T-helper 2 cell treated with Interferon-gamma antibody and Interleukin-4, amounts not matched to agents 5 μg/mL and 100 μg/mL, for 36 hours (primary cell): Measurements from ENCODE around the gene KIRREL3.

Experiments
- DNase-seq: peaks from one replicate; pipeline ENCODE4 v3.0.0; 2021; ENCODE audit warnings: low spot score
- H3K27ac Mint-ChIP-seq: one replicate; pipeline ENCODE4 v1.8.0; 2021; ENCODE audit warnings: mild to moderate bottlenecking, mixed read lengths
- H3K27me3 Mint-ChIP-seq: one replicate; pipeline ENCODE4 v1.8.0; 2021; ENCODE audit warnings: low read depth, mixed read lengths
- H3K36me3 Mint-ChIP-seq: one replicate; pipeline ENCODE4 v1.8.0; 2021; ENCODE audit warnings: low read depth, mixed read lengths
- H3K4me1 Mint-ChIP-seq: one replicate; pipeline ENCODE4 v1.8.0; 2021; ENCODE audit warnings: low read depth, mixed read lengths
- H3K4me3 Mint-ChIP-seq: one replicate; pipeline ENCODE4 v1.8.0; 2022; ENCODE audit warnings: mild to moderate bottlenecking, moderate library complexity, mixed read lengths
- H3K9me3 Mint-ChIP-seq: one replicate; pipeline ENCODE4 v1.8.0; 2021; ENCODE audit warnings: mixed read lengths

The KIRREL3 gene

DNA sequence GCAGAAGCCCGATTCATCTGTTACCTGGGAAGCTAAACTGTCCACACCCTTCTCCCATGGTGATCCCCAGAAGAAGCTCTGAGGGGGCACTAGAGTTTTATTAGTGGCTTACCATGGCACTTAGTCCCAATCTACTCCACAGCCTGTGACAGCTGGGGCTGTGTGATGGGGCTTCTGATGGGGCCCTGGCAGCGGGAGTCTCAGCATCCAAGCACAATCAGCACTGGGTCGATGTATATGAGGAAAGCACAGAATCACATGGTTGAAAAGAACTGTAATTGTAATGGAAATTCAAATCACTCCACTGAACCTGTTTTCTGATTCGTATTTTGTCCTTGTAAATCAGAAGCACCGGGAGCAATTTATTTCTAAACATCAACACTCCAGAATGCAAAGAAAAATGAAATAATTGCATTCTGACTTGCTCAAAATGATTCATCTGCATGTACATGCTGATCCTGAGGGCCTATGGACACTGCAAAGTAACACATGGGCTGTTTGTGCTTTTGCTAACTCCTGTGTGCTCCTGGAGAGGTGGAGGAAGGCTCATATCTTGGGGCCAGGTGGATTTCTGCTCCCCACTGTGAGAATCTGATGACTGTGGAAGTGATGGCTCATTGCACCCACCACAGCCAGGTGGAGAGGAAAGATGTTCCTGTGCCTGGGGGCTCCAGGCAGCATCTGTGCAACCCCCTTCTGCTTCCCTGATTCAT is 203.0 kb downstream of the KIRREL3 start:
- H3K27ac Mint-ChIP-seq, result no peak overlapping the region
- no peaks in the 10 kb centered on the region for H3K27me3 Mint-ChIP-seq
- no peak overlapping the region for H3K4me3 Mint-ChIP-seq
- no peak for DNase-seq
- no peaks in the 10 kb centered on the region for H3K36me3 Mint-ChIP-seq
- peaks cover 8% of the 10 kb centered on the region for H3K9me3 Mint-ChIP-seq
- no peaks in the 10 kb centered on the region for H3K4me1 Mint-ChIP-seq

- H3K36me3 Mint-ChIP-seq, result no peaks in the 10 kb centered on the region
- H3K4me1 Mint-ChIP-seq, result no peaks in the 10 kb centered on the region
These were observed 207.0 kb downstream of the KIRREL3 start for GRCh38 chr11:126793596-126793995.

GRCh38 chr11:126791991-126792390 is 208.6 kb downstream of the KIRREL3 start:
- Mint-ChIP-seq H3K4me3 (no peak overlapping the region), H3K27me3 (no peaks in the 10 kb centered on the region), H3K27ac (no peak overlapping the region), H3K4me1 (no peaks in the 10 kb centered on the region), H3K9me3 (no peaks in the 10 kb centered on the region), H3K36me3 (no peaks in the 10 kb centered on the region)
- no peak for DNase-seq

More at GRCh38 chr11:126793596-126793995, 207.0 kb downstream of the KIRREL3 start:
- no peaks in the 10 kb centered on the region for H3K9me3 Mint-ChIP-seq
- no peak overlapping the region for H3K4me3 Mint-ChIP-seq
- no peaks in the 10 kb centered on the region for H3K27me3 Mint-ChIP-seq
- no peak for DNase-seq
- no peak overlapping the region for H3K27ac Mint-ChIP-seq

GRCh38 chr11:126791446-126791845 is 209.1 kb downstream of the KIRREL3 start:
- H3K27ac Mint-ChIP-seq, result no peak overlapping the region
- no peaks in the 10 kb centered on the region for H3K9me3 Mint-ChIP-seq
- no peaks in the 10 kb centered on the region for H3K4me1 Mint-ChIP-seq
- no peak for DNase-seq
- H3K27me3 Mint-ChIP-seq, result no peaks in the 10 kb centered on the region
- H3K4me3 Mint-ChIP-seq, result no peak overlapping the region
- H3K36me3 Mint-ChIP-seq, result no peaks in the 10 kb centered on the region

GRCh38 chr11:126790550-126791081 is 210.0 kb downstream of the KIRREL3 start:
- Mint-ChIP-seq H3K4me1 (no peaks in the 10 kb centered on the region), H3K27me3 (no peaks in the 10 kb centered on the region), H3K4me3 (no peak overlapping the region), H3K36me3 (no peaks in the 10 kb centered on the region), H3K9me3 (no peaks in the 10 kb centered on the region), H3K27ac (no peak overlapping the region)
- DNase-seq, result no peak

DNA sequence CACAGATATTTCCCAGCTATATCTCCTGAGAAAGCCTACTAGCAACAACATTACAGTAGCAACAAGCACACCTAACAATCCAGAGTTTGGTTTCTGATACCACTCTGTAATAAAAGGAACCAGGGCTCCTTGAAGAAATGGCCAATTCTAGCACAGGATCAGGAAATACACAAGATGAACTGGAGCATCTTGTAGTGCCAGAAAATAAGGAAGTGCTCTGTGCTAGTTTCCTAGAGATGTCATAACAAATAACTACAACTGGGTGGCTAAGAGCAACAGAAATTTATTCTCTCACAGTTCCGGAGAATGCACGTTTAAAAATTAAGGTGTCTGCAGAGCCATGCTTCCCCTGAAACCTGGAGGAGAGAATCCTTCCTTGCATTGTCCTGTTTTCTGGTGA is 217.8 kb downstream of the KIRREL3 start:
- H3K4me1 Mint-ChIP-seq, result no peaks in the 10 kb centered on the region
- H3K27me3 Mint-ChIP-seq, result peaks cover 5% of the 10 kb centered on the region
- H3K4me3 Mint-ChIP-seq, result no peak overlapping the region

GRCh38 chr11:126781942-126782341 is 218.6 kb downstream of the KIRREL3 start:
- H3K27ac Mint-ChIP-seq, result no peak overlapping the region
- H3K9me3 Mint-ChIP-seq, result no peaks in the 10 kb centered on the region
- H3K36me3 Mint-ChIP-seq, result no peaks in the 10 kb centered on the region
- no peak for DNase-seq
- peaks cover 5% of the 10 kb centered on the region for H3K27me3 Mint-ChIP-seq
- no peaks in the 10 kb centered on the region for H3K4me1 Mint-ChIP-seq
- H3K4me3 Mint-ChIP-seq, result no peak overlapping the region

More for the DNA sequence above, 217.8 kb downstream of the KIRREL3 start:
- no peaks in the 10 kb centered on the region for H3K9me3 Mint-ChIP-seq
- H3K36me3 Mint-ChIP-seq, result no peaks in the 10 kb centered on the region
- no peak overlapping the region for H3K27ac Mint-ChIP-seq
- DNase-seq, result no peak

DNA sequence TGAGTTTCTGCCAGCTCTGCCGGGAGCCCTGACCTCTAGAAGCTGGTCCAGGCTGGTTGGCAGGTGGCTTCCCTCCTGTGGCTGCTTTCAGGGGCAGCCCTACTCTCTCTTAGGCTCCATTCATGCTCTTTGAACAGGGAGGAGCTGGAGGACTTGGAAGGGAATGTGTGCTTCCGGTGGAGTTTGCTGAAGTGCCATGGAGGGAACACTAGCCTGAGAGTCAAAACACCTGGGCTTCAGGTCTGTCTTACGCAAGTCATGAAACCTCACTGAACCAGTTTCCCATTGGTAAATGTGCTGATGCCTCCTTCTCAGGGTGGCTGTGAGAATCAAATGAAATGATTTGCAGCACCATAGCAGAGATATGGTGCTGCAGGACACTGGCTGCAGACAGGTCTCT is 224.5 kb downstream of the KIRREL3 start:
- H3K9me3 Mint-ChIP-seq, result no peaks in the 10 kb centered on the region
- no peak overlapping the region for H3K27ac Mint-ChIP-seq
- no peaks in the 10 kb centered on the region for H3K4me1 Mint-ChIP-seq
- no peak for DNase-seq
- no peak overlapping the region for H3K4me3 Mint-ChIP-seq
- H3K27me3 Mint-ChIP-seq, result peaks cover 5% of the 10 kb centered on the region
- no peaks in the 10 kb centered on the region for H3K36me3 Mint-ChIP-seq

DNA sequence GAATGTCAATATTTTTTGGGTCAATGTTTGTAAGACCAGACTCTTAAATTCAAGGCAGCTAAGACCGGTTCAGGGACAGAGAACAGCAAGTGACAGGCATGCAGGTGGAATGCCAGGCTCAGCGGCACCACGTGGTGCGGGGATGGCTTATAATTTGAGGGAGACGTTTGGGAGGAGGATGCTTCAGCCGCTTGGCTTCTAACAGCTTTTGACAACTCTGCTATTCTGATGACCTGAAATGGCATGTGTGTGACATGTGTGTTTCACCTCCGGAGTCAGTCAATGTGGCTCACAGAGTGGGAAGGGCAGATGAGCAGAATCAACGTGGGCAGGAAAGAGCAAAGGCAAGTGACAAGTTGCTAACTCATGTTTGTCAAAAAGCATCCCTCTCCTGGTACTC is 228.3 kb downstream of the KIRREL3 start:
- H3K27me3 Mint-ChIP-seq, result no peaks in the 10 kb centered on the region
- H3K4me3 Mint-ChIP-seq, result no peak overlapping the region
- H3K4me1 Mint-ChIP-seq, result no peaks in the 10 kb centered on the region
- H3K27ac Mint-ChIP-seq, result no peak overlapping the region
- H3K36me3 Mint-ChIP-seq, result no peaks in the 10 kb centered on the region
- H3K9me3 Mint-ChIP-seq, result no peaks in the 10 kb centered on the region
- DNase-seq, result no peak

- no peaks in the 10 kb centered on the region for H3K27me3 Mint-ChIP-seq
- no peaks in the 10 kb centered on the region for H3K4me1 Mint-ChIP-seq
- no peaks in the 10 kb centered on the region for H3K36me3 Mint-ChIP-seq
- no peaks in the 10 kb centered on the region for H3K9me3 Mint-ChIP-seq
- no peak overlapping the region for H3K27ac Mint-ChIP-seq
- no peak overlapping the region for H3K4me3 Mint-ChIP-seq
- DNase-seq, result no peak
These were observed 231.9 kb downstream of the KIRREL3 start for GRCh38 chr11:126768702-126769101.

DNA sequence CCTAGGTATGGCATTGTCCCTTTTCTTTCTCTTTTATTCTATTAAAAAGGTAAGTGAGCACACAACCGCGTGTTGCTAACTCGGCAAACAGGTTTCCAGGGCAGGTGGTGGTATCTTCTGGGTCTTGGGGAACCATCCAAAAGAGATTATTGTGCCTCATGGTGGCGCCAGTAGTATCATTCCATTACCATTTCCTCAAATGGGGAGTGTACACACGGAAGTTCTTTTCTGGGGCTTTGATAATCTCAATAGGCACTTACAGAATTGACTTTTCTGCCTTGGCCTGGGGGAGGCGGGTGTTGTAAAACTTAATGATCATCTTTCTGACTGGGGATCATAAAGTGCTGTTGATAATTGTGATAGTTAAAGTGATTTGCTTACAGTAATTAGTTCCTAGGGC is 234.1 kb downstream of the KIRREL3 start:
- H3K9me3 Mint-ChIP-seq, result no peaks in the 10 kb centered on the region
- H3K36me3 Mint-ChIP-seq, result no peaks in the 10 kb centered on the region
- no peak for DNase-seq
- no peak overlapping the region for H3K4me3 Mint-ChIP-seq
- no peaks in the 10 kb centered on the region for H3K27me3 Mint-ChIP-seq
- H3K27ac Mint-ChIP-seq, result no peak overlapping the region
- no peaks in the 10 kb centered on the region for H3K4me1 Mint-ChIP-seq

- no peak for DNase-seq
- no peak overlapping the region for H3K4me3 Mint-ChIP-seq
- no peaks in the 10 kb centered on the region for H3K4me1 Mint-ChIP-seq
- H3K9me3 Mint-ChIP-seq, result no peaks in the 10 kb centered on the region
- no peak overlapping the region for H3K27ac Mint-ChIP-seq
- no peaks in the 10 kb centered on the region for H3K27me3 Mint-ChIP-seq
- H3K36me3 Mint-ChIP-seq, result no peaks in the 10 kb centered on the region
These were observed 235.4 kb downstream of the KIRREL3 start for GRCh38 chr11:126765196-126765595.

- Mint-ChIP-seq H3K36me3 (no peaks in the 10 kb centered on the region), H3K4me1 (no peaks in the 10 kb centered on the region), H3K4me3 (no peak overlapping the region), H3K9me3 (no peaks in the 10 kb centered on the region), H3K27me3 (no peaks in the 10 kb centered on the region), H3K27ac (no peak overlapping the region)
- DNase-seq, result no peak
These were observed 236.3 kb downstream of the KIRREL3 start for GRCh38 chr11:126764231-126764630.

DNA sequence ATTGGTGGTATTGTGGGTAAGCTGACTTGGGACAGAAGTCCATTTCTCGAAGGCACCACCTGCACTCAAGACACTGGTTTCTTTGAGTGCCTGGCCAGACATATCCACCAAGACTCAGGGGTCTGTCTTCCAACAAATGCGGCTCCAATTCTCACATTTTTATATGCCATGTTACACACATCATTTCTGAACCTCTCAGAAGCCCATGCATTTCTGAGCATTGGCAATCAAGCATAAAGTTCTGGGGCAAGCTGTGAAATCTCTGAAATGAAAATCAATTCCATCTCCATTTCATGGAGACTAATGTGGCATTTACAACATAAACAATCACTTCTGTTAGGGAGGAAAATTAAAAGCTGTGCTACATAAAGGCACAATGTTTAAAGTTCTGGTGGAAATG is 243.7 kb downstream of the KIRREL3 start:
- DNase-seq, result no peak
- Mint-ChIP-seq H3K4me3 (no peak overlapping the region), H3K4me1 (no peaks in the 10 kb centered on the region), H3K36me3 (no peaks in the 10 kb centered on the region), H3K27me3 (peaks cover 3% of the 10 kb centered on the region), H3K9me3 (no peaks in the 10 kb centered on the region), H3K27ac (no peak overlapping the region)

- H3K27ac Mint-ChIP-seq, result no peak overlapping the region
- peaks cover 3% of the 10 kb centered on the region for H3K27me3 Mint-ChIP-seq
- no peaks in the 10 kb centered on the region for H3K9me3 Mint-ChIP-seq
- no peak overlapping the region for H3K4me3 Mint-ChIP-seq
- no peak for DNase-seq
- H3K4me1 Mint-ChIP-seq, result no peaks in the 10 kb centered on the region
- no peaks in the 10 kb centered on the region for H3K36me3 Mint-ChIP-seq
These were observed 244.1 kb downstream of the KIRREL3 start for GRCh38 chr11:126756421-126756820.
